CD1c-positive myeloid dendritic cell (primary cell): ENCODE results near the gene ZNF792.
"Not testable (repeated sequence)": the region's sequence is repeated elsewhere in the genome, so short reads cannot be mapped to it uniquely, and the experiment has no call there.

Experiments used
- DNase-seq: peaks from one replicate; pipeline ENCODE4 v3.0.0-alpha.2; 2016; ENCODE audit errors: extremely low spot score

Gene ZNF792

DNA sequence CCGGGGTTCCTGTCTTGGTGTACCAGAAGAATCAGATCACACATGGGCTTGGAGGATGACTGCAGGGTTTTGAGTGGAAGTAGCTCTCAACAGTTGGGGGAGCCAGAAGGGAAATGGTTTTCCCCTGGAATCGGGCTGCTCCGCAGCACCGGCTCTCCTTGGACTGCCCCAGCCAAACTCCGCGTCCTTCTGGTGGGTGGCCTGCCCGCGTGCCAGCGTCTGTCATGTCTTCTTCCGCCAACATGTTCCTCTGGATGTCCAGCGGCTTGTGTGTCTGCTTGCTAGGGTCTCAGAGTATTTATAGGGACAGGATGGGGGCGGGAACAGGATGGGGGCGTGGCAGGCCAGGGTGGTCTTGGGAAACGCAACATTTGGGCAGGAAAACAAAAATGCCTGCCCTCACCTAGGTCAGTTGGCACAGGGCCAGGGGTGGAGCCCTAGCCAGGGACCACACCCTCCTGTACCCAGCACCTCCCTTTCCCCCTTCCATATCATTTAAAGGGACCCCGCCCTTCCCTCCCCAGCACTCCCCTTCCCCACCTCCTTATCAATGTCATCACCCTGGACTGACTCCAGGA is 38.7 kb downstream of the ZNF792 start:
- no peak for DNase-seq

DNA sequence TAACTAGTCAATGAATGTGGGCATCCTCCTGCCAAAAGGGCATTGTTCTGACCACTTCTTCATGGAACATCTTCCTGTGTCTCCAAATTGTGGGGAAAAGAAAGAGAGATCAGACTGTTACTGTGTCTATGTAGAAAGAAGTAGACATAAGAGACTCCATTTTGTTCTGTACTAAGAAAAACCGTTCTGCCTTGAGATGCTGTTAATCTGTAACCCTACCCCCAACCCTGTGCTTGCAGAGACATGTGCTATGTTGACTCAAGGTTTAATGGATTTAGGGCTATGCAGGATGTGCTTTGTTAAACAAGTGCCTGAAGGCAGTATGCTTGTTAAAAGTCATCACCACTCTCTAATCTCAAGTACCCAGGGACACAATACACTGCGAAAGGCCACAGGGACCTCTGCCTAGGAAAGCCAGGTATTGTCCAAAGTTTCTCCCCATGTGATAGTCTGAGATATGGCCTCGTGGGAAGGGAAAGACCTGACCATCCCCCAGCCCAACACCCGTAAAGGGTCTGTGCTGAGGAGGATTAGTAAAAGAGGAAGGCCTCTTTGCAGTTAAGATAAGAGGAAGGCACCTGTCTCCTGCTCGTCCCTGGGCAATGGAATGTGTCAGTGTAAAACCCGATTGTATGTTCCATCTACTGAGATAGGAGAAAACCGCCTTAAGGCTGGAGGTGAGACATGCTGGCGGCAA is 43.8 kb downstream of the ZNF792 start:
- not testable (repeated sequence) for DNase-seq

DNA sequence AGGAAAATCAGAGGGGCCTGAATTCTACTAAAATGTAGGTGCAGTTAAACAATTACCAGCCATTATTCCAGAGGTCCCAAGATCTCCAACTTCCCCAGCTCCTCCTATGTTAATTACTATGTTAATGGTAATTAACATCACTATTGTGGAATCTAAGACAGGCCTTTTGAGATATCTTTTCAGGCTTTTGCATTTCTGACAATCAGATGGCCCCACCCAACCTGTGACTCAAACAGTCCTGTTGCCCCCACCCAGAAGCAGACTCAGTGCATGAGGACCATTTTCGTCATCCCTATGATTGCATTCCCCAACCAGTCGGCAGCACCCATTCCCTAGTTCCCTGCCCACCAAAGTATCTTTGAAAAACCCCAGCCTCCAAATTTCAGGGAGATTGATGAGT is 45.8 kb downstream of the ZNF792 start:
- no peak for DNase-seq

DNA sequence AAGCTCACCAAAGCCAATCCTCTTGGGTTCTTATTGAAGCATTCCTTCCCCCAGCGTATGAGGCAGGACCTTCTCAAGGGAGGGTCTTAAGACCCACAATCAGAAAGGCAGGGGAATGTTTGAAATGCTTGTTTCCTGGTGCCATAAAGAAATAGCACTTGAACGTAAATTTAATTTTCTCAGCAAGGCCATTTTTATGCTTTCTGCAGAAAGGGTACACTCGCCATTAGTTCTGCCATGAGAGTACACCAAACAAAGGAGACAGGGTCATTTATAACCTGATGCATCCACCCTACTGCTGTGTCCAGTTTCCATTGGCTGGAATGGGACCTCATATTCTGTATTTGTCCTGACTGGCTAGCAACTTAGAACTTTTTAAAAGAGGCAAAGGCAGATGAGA is 46.9 kb downstream of the ZNF792 start:
- DNase-seq, result not testable (repeated sequence)

DNA sequence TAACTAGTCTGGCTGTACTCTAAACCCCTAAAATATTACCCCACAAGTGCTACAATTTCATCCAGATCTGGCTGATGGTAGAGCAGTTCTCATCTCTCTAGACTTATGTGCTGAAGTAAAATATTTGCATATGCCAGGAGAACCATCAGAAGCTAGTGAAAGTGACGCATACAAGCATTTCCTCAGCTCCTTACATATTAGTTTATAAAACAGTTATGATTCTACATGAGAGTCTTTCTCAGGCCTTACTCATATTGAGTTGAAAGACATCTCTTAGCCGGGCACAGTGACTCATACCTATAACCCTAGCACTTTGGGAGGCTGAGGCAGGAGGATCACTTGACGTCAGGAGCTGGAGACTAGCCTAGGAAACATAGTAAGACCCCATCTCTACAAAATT is 53.3 kb downstream of the ZNF792 start:
- no peak for DNase-seq
